GM12864 (cell line): ENCODE data around the gene KIAA1671.
A peak's percentile ranks its signal among the peaks of the same experiment; 100 is the strongest.

Source experiments
- DNase-seq: peaks from one replicate; pipeline ENCODE4 v3.0.0-alpha.2; 2011; ENCODE audit warnings: low read depth
- H3K4me3 ChIP-seq: 2 replicates; pipeline ENCODE4 v1.5.1; 2011; ENCODE audit warnings: mild to moderate bottlenecking, low read depth, low read length, control low read depth
- CTCF ChIP-seq: IDR thresholded peaks from 2 replicates; pipeline ENCODE4 v1.5.1; 2011; ENCODE audit warnings: low read depth, mild to moderate bottlenecking, moderate library complexity, low read length, control low read depth, inconsistent platforms; ENCODE audit errors: missing control alignments

The KIAA1671 gene

GRCh38 chr22:25069758-25070481, 117.4 kb downstream of the KIAA1671 start:
- no peak for DNase-seq
- TF ChIP-seq CTCF: no peak
- H3K4me3 ChIP-seq: peak overlapping the region; percentile 8; the same call in 1 of the 2 replicates

- no peak overlapping the region for H3K4me3 ChIP-seq
- TF ChIP-seq CTCF: no peak
- no peak for DNase-seq
Observed at GRCh38 chr22:25070956-25071355, 118.4 kb downstream of the KIAA1671 start.

GRCh38 chr22:25071720-25072119, 119.2 kb downstream of the KIAA1671 start:
- no peak for DNase-seq
- H3K4me3 ChIP-seq: no peak overlapping the region
- no peak for TF ChIP-seq CTCF

GRCh38 chr22:25072406-25072805, 119.9 kb downstream of the KIAA1671 start:
- no peak overlapping the region for H3K4me3 ChIP-seq
- DNase-seq: no peak
- TF ChIP-seq CTCF: no peak

GRCh38 chr22:25076336-25076735, 123.8 kb downstream of the KIAA1671 start:
- DNase-seq: no peak
- H3K4me3 ChIP-seq: no peak overlapping the region
- TF ChIP-seq CTCF: no peak

GRCh38 chr22:25077056-25077455, 124.5 kb downstream of the KIAA1671 start:
- TF ChIP-seq CTCF: no peak
- H3K4me3 ChIP-seq: no peak overlapping the region
- no peak for DNase-seq

GRCh38 chr22:25077964-25078363, 125.4 kb downstream of the KIAA1671 start:
- no peak for DNase-seq
- no peak overlapping the region for H3K4me3 ChIP-seq
- TF ChIP-seq CTCF: no peak
